Caco-2 (cell line): ENCODE data around the gene DOK7. TPM values are rescaled to one million over a fixed set of nuclear protein-coding genes. Genes with fewer than 3 reads are reported as not detected.
A peak's percentile ranks its signal among the peaks of the same experiment; 100 is the strongest.

Source experiments
- BruUV-seq: library from RNA; stranded (reverse); fragments of 400-500 nt; replicated peaks from 2 replicates; lab custom pipeline; 2021; lab: Mats Ljungman, UMichigan
- CTCF ChIA-PET: fragments of 300-600 bp; sonication (Branson Sonifier 250); formaldehyde crosslinking; loops from one replicate; lab custom pipeline; 2022; ENCODE audit warnings: antibody characterized with exemption; lab: Charles Lee
- POLR2A ChIA-PET: fragments of 300-600 bp; sonication (Branson Sonifier 250); formaldehyde crosslinking; loops from one replicate; lab custom pipeline; 2022; ENCODE audit warnings: antibody characterized with exemption; lab: Charles Lee
- DNase-seq, 2 experiments: peaks; one replicate each; pipeline versions ENCODE4 v3.0.0 to v3.0.0-alpha.2; 2020 to 2022
- H3K27me3 ChIP-seq: replicated peaks from 2 replicates; pipeline ENCODE4 v1.6.0; 2011; ENCODE audit warnings: low read length; ENCODE audit not compliant: control insufficient read depth, insufficient read depth
- H3K36me3 ChIP-seq: 2 replicates; pipeline ENCODE4 v1.5.1; 2011; ENCODE audit warnings: low read length; ENCODE audit not compliant: control insufficient read depth, insufficient read depth
- H3K4me1 ChIP-seq: fragments of 250-450 bp; sonication (Bioruptor Pico); 2 replicates; pipeline ENCODE4 v1.5.1; 2020; ENCODE audit warnings: mild to moderate bottlenecking
- H3K4me3 ChIP-seq: 2 replicates; pipeline ENCODE4 v1.5.1; 2011; ENCODE audit warnings: low read depth, mild to moderate bottlenecking, control low read depth, low read length
- H3K9me3 ChIP-seq: fragments of 250-450 bp; sonication (Bioruptor Pico); 2 replicates; pipeline ENCODE4 v1.5.1; 2020; ENCODE audit warnings: mild to moderate bottlenecking, moderate library complexity
- H3K27ac Mint-ChIP-seq: one replicate; pipeline ENCODE4 v1.8.0; 2022; ENCODE audit warnings: mixed read lengths; ENCODE audit not compliant: unreplicated experiment
- H3K27me3 Mint-ChIP-seq: one replicate; pipeline ENCODE4 v1.8.0; 2022; ENCODE audit warnings: mixed read lengths; ENCODE audit not compliant: insufficient read depth, unreplicated experiment
- H3K36me3 Mint-ChIP-seq: one replicate; pipeline ENCODE4 v1.8.0; 2022; ENCODE audit warnings: mild to moderate bottlenecking, mixed read lengths; ENCODE audit not compliant: insufficient read depth, unreplicated experiment
- H3K4me1 Mint-ChIP-seq: one replicate; pipeline ENCODE4 v1.8.0; 2022; ENCODE audit warnings: low read depth, mixed read lengths; ENCODE audit not compliant: unreplicated experiment
- H3K4me3 Mint-ChIP-seq: one replicate; pipeline ENCODE4 v1.8.0; 2022; ENCODE audit warnings: mild to moderate bottlenecking, moderate library complexity, mixed read lengths; ENCODE audit not compliant: unreplicated experiment
- H3K9me3 Mint-ChIP-seq: one replicate; pipeline ENCODE4 v1.8.0; 2022; ENCODE audit warnings: mixed read lengths; ENCODE audit not compliant: unreplicated experiment
- CTCF ChIP-seq, 2 experiments: fragments of 200-600 bp in 1 of 2; IDR thresholded peaks; 1 replicate in 1 of 2; 2 replicates in 1 of 2; pipeline versions ENCODE4 v1.5.1 to v1.8.0; 2011 to 2022; ENCODE audit warnings: antibody characterized with exemption in 1 of 2, control low read depth in 1 of 2, inconsistent platforms in 1 of 2, low read depth in 1 of 2, low read length in 1 of 2, mild to moderate bottlenecking in 1 of 2, moderate library complexity in 1 of 2; ENCODE audit not compliant: insufficient read depth in 1 of 2, severe bottlenecking in 1 of 2, unreplicated experiment in 1 of 2
- intact Hi-C: fragments of 100-400 bp; cut with micrococcal nuclease; formaldehyde crosslinking; loops from one replicate; pipeline ENCODE4 v1.10.0; 2022; ENCODE audit not compliant: unreplicated experiment
- total RNA-seq: library from RNA; stranded (reverse); gene quantifications from 2 replicates; pipeline ENCODE4 v1.2.3, GENCODE V29; 2022

Gene DOK7
- total RNA-seq, 1 experiment from 2014 or later = 0.29 TPM

GRCh38 chr4:3479358-3480101 is 16.4 kb downstream of the DOK7 start:
- DNase-seq = no peak
- Histone ChIP-seq H3K9me3 (no peaks in the 10 kb centered on the region), H3K27me3 (no peaks in the 10 kb centered on the region), H3K36me3 (no peaks in the 10 kb centered on the region), H3K4me3 (no peak overlapping the region), H3K4me1 (peaks cover 5% of the 10 kb centered on the region)
- Mint-ChIP-seq H3K4me3 (no peak overlapping the region), H3K27ac (no peak overlapping the region), H3K27me3 (peaks cover 3% of the 10 kb centered on the region), H3K36me3 (no peaks in the 10 kb centered on the region), H3K4me1 (no peaks in the 10 kb centered on the region), H3K9me3 (no peaks in the 10 kb centered on the region)
- CTCF ChIA-PET = interaction anchor here (1.1 to 2.3 kb wide), 5 partner anchors 8 to 133 kb away, joined by 3 to 25 read pairs (median 3); no protein-coding TSS in a partner anchor
- no peak for TF ChIP-seq CTCF (IDR thresholded peaks at IDR 0.05; ENCODE audit: insufficient read depth in 1 of 2, low read depth in 1 of 2, low read length in 1 of 2, severe bottlenecking in 1 of 2, unreplicated experiment in 1 of 2)
- POLR2A ChIA-PET = no interaction called here
- intact Hi-C loops = loop anchor here (1.0 kb wide), 1 partner anchor 133 kb away; no protein-coding TSS in a partner anchor
- BruUV-seq = no TSS peak

DNA sequence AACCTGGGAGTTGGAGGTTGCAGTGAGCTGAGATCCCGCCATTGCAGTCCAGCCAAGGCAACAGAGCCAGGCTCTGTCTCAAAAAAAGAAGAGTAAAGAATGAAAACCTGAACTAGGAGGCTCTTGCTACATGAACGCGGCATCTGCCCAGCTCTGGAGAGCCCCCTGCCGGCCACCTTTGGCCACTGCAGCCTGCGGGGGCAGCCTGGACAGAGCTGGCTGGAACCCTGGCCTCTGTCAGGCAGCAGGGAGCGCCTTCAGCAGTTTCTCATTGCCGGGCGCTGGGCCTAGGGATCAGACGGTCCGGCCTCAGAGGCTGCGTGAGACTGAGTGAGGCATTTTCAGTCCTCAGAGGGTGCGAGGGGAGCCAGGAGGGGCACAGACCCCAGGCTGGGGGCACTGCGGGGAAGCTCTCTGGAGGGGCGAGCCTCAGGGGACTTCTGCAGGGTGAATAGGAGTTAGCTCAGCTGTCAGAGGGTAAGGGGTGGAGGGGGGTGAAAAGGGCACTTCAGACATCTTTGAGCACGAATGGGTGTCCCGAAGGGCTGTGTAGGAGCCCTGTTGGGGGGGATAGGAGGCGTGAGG is 17.5 kb downstream of the DOK7 start:
- no peaks in the 10 kb centered on the region for H3K36me3 Mint-ChIP-seq
- no TSS peak for BruUV-seq
- peaks cover 3% of the 10 kb centered on the region for H3K27me3 Mint-ChIP-seq
- H3K4me1 Mint-ChIP-seq = no peaks in the 10 kb centered on the region
- H3K9me3 ChIP-seq = no peaks in the 10 kb centered on the region
- peak; percentile 70 to 91 for DNase-seq
- TF ChIP-seq CTCF (IDR thresholded peaks at IDR 0.05; ENCODE audit: insufficient read depth in 1 of 2, low read depth in 1 of 2, low read length in 1 of 2, severe bottlenecking in 1 of 2, unreplicated experiment in 1 of 2) = peak; percentile 94 to 96
- intact Hi-C loops = loop anchor here (1.0 kb wide), 1 partner anchor 134 kb away; no protein-coding TSS in a partner anchor
- ChIA-PET POLR2A (no interaction called here), CTCF (interaction anchor here (0.6 to 2.3 kb wide), 14 partner anchors 9 to 1375 kb away, joined by 3 to 25 read pairs (median 3); no protein-coding TSS in a partner anchor)
- peak overlapping the region; percentile 7 for H3K27ac Mint-ChIP-seq
- no peaks in the 10 kb centered on the region for H3K9me3 Mint-ChIP-seq
- peaks cover 16% of the 10 kb centered on the region for H3K4me1 ChIP-seq
- H3K4me3 ChIP-seq = no peak overlapping the region
- H3K4me3 Mint-ChIP-seq = no peak overlapping the region
- no peaks in the 10 kb centered on the region for H3K27me3 ChIP-seq
- H3K36me3 ChIP-seq = no peaks in the 10 kb centered on the region

DNA sequence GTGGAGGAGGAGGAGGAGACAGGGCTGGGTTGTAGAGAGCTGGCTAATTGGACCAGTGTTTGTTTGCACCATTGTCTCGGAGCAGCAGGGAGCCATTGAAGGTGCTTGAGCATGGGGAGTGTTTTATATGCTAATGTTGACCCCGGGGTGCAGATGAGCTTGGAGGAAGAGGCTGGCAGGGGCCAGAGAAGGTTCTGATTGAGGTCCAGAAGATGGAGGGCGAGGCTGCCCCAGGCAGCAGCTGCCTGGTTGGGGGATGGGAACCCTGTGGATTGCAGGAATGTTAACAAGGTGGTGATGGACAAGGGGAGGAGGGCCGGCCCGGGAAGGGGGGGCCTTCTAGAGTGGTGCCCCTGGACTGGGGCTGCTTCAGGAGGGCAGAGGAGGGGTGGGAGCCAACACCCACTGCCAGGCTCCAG is 18.0 kb downstream of the DOK7 start:
- Mint-ChIP-seq H3K36me3 (no peaks in the 10 kb centered on the region), H3K4me3 (no peak overlapping the region), H3K4me1 (no peaks in the 10 kb centered on the region), H3K27me3 (peaks cover 3% of the 10 kb centered on the region), H3K27ac (peak overlapping the region; percentile 7), H3K9me3 (no peaks in the 10 kb centered on the region)
- ChIA-PET CTCF (interaction anchor here (0.6 to 2.3 kb wide), 12 partner anchors 9 to 1375 kb away, joined by 3 to 25 read pairs (median 3); no protein-coding TSS in a partner anchor), POLR2A (no interaction called here)
- Histone ChIP-seq H3K27me3 (no peaks in the 10 kb centered on the region; the same call in 1 of the 2 replicates), H3K4me1 (peaks cover 19% of the 10 kb centered on the region), H3K9me3 (no peaks in the 10 kb centered on the region), H3K4me3 (no peak overlapping the region), H3K36me3 (no peaks in the 10 kb centered on the region)
- no TSS peak for BruUV-seq
- TF ChIP-seq CTCF (IDR thresholded peaks at IDR 0.05; ENCODE audit: insufficient read depth in 1 of 2, low read depth in 1 of 2, low read length in 1 of 2, severe bottlenecking in 1 of 2, unreplicated experiment in 1 of 2) = no peak
- intact Hi-C loops = no loop called here
- DNase-seq = no peak
